GM19238 (cell line): ENCODE measurements around the gene IFT27.
"Not testable (repeated sequence)": the region's sequence is repeated elsewhere in the genome, so short reads cannot be mapped to it uniquely, and the experiment has no call there.

Experiments used
- DNase-seq: peaks from one replicate; pipeline ENCODE4 v3.0.0; 2011; ENCODE audit warnings: low spot score; ENCODE audit not compliant: insufficient read length

The IFT27 gene

DNA sequence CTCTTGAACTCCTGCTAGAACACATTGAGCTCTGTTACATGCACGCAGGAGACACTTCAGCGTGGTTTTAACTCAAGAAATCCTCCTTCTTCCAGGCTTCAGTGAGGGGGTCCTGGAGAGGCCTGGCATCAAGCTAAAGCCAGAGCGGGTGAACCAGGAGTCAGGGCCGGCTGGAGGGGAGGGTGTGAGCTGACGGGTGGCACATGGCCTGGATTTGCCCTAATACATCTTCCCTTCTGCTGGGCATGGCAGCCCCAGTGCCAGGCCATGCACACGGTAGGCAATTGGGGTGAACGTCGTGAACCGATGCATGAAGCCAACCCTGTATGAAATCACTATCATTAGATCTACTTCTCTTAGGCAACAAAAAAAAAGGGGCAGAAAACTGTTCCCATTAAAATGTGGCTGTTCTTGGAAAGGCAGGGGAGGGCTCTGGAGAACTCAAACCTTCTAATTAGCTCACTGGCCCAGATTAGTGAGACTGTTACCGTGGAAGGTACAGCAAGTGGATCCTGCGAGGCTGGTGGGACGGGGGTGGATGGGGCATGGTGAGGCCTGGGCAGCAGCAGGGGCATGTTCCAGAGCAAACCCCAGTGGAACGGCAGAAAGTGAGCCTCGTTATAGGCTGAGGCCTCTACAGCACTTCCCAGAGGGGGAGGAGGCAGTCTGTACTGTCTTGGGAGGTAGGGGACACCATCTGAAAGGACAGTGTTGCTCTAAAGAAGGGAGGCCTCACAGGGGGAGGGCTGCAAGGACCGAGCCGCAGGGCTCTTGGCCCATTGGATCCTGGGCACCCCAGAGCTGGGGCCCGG, 10.6 kb downstream of the IFT27 start:
- DNase-seq, result no peak

DNA sequence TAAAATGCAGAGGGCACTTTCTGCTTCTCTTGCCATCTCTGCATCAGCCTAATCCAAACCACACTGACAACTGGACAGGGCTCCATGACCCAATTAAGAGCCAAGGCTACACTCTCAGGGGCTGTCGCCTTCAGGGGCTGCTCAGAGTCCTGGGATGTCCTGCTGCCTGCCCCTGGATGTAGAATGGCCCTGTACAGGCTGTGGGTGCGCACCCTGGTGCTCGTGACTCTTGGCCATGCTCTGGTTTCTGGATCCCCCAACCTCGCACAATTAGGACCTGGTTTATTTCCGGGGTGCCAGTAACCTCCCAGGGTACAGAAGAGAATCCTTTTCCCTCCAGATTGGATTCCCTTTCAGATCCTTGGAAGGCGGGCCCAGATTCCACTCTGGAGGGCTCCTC, 11.3 kb downstream of the IFT27 start:
- DNase-seq, result no peak

DNA sequence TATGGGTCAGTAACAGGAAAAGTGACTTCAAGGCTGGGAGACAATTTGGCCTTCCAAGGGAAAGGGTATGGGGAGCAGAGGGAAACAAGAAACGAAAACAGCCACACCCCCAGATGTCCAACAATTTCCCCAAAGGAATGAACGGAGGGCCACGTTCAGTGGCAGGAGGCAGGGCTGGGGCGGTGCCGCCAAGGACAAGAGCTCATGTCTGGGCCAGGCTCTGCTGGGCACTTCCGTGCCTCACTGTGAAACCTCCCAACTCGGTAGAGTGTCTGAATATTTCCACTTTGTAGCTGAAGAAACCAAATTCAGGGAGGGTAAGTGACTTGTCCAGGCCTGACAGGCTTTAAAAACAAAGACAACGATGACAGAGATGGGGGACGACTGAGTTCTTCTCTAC, 11.9 kb downstream of the IFT27 start:
- no peak for DNase-seq

DNA sequence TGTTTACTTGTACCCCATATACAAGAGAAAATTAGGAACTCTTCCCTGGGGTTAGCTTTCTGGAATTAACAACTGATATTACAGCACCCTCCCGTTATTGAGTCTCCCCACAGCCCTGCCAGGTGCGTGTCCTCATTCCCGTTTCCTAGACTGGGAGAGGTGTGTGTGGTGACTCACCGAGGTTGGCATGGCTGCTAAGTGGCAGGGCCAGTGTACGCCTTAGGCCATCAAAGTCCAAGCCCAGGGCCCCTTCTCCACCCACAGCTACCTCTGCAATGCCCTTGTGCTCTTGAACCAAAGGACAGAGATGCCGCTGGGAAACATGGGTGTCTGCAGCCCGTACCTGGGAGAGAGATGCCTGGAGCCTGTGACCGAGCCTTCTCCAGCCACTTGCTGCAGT, 12.3 kb downstream of the IFT27 start:
- DNase-seq, result no peak

DNA sequence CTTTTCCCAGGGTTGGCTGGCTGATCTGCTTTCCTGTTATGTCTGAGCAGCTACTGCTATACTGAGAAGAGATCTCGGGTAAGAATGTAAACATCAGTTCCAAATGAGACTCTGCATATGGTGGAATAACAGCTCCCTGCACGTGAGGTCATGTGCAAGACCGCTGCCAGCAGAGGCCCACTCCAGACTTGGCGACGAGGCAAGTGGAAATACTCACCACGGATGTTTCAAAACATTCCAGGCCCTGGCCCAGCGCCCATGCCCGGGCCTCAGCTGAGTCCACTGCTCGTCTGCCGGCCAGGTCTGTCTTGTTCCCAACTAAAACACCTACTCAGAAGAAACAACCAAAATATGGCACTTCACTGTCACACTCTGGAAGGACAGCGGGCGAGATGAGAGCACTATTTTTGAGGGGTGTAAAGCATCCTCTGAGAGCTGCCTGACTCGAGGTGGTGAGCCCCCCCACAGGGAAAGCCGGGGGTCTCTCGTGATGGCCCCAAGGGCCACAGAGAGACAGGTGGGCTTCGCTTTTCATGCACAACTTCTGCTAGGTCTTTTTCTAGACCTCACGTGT, 13.1 kb downstream of the IFT27 start:
- no peak for DNase-seq

DNA sequence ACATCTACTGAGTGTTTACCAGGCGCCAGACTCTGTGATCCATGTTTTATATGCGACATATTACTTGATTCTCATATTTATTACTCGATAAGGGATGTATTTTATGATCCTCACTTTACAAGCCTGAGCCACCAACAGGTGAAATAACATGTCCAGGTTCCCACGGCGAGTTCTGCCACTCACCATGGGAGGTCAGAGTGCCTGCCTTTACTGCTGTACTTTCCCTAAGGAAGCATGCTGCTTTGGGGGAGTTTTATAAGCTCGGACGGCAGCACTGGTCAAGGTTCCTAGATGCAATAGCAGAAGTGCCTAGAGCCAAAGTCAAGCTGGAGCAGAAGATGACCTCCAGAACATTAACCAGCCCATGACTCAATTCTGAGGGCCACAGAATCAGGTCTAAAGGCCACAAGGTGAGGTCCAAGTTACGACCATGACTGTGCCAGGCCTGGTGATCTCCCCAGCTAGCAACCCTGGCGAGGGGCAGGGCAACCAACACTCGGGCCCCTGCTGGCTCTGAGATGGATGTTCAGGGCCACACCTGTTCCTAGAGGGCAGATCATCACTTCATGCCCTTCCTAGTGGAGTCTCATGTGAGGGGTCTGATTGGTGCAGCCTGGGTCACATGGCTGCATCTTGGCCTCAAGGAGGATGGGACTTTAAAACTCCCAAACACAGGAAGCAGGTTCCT, 14.2 kb downstream of the IFT27 start:
- DNase-seq, result no peak

DNA sequence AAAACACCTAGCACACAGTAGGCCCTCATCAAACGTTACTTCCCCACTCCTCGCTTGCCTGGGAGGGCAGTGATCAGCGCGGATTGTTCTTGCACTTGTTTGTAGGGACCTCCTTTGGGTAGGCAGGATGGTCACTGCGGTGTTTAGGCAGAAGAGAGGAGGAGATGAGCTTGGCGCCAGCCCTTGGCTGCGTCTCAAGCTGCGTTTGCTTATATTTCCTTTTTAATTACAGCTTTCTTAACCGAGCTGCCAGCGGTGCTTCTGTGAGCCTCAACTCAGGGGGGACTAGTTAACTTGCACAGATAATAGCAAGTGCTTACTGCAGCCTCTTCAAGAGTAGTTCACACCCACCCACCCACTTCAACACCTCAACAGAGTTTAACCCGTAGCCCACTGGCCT, 15.1 kb downstream of the IFT27 start:
- DNase-seq, result no peak

DNA sequence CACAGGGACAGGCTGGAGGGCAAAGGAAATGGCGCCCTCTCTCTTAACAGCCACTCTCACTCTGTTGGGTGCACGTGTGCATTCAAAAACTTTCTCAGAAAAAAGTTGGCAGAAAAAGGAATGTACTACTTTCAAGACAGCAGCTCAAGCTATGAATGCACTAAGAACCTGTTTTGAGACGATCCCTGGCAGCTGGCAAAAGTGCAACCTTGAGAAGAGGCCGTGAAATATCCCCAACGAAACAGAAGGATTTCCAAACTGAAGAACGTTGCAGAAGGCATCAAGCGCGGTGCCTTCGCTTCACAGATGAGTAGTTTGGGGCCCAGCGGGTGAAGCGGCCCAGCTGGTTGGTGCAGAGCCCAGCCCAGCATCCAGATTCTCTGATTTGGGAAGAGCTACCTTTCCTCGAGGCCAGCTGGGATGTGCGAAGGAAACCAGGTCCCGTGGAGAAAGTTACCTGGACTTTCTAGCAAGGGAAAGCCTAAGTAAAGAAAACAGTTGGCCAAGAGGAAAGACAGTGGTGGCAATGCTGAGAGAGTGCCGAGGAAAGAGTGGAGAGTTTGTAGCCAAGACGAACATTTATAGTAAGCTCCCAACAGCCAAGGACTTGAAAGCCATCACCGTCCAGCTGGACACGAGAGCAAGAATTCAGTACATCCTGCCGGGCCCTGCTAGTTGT, 16.3 kb downstream of the IFT27 start:
- DNase-seq, result no peak

DNA sequence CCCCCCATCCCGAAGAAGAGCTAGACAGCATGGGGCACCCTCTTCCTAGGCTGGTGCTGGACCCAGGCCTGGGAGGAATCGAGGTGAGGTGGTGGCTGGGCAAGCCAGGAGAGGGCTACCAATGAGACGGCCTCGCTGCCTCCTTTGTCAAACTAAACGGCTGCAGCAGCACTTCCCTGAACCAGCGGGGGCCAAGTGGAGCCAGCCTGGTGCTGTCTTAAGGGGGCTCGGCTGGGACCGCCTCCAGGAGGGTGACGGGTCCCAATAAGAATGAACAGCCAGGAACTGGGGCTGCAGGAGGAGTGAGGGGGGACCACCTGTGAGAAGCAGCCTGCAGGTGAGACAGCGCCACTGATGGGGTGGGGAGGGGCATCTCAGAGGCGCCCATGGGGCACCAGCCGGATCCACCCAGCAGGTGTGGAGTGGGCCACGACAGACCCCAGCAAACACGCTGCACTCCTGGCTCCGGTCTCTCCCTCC, 17.1 kb downstream of the IFT27 start:
- no peak for DNase-seq

DNA sequence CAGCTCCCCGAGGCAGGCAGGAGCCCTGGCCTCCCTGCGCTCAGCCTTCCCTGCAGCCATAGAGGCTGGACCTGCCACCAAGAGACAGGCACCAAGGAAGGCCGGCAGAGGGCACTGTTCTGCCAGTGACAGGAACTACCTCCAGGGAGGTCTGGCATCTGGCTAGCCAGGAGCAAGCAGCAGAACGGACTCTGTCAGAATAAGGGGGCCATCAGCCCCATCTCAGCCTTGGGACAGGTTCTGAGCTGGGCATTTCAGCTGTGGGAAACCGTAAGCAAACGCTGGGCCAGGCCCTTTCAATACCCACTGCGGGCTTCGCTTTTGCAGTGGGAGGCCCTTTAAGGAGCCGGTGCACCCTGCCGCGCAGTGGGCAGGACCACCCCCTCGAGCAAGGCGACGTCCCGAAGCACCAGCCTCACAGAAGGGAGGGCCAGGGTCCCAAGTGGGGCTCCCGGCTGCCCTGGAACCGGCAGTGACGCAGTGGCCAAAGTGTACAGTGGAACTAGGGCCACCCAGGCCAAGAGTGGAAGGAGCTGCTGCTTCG, 18.2 kb downstream of the IFT27 start:
- DNase-seq, result peak; percentile 58

DNA sequence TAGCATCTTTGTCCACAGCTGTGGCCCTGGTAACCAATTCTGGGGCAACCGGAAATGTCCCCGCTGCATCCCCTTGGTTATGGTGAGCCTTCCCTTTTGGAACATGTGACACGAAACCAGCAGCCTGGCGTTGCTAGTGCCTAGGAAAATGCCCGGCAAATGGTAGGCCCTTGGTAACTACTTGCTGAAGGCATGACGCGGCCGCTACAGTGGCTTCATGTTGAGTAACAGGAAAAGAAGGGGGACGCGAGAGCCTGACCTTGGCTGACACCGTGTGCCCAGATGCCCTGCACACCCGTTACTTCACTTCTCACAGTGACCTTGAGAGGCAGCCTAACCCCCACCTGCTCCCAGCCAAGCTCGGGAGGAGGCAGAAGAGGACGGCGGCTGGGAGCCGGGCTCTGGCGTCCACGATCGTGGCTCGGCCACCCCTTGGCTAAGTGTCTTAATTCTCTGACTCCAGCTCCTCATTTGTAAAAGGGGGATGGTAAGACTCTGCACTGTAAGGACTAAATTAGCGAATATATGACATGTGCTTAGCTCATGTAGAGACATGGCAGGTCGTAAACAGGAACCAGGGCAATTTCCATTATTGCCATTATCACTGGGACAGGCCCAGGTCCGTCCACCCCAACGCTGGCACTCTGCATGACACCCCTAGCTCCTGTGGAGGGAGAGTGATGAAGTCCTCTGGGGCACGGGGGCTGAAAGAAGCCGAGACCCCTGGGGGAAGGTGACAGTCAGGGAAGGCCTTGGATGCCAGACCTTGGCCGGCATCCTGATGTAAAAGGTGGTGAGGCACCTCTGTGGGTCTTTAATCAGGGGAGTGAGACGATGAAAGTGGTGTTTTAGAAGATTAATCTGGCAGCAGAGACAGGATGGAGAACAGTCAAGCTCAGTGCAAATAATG, 18.9 kb downstream of the IFT27 start:
- no peak for DNase-seq

DNA sequence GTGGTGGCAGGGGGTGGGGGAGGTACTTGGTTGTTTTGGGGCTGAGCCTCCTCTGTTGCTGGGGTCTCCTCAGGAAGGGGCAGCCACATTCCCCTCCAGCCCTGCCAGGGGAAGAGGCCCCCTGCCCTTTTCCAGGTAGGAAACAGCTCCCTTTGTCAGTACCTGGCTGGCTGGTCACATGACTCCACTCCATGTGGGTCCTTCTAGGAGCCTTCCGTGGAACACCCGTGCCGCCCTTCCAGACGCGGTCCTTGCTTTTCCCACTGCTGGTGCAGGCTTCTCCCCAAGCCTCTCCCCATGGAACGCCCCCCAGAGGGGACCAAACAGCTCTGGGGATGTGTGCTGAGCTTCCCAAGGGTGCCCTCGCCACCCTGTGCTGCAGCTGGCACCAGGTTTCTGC, 19.9 kb downstream of the IFT27 start:
- no peak for DNase-seq

DNA sequence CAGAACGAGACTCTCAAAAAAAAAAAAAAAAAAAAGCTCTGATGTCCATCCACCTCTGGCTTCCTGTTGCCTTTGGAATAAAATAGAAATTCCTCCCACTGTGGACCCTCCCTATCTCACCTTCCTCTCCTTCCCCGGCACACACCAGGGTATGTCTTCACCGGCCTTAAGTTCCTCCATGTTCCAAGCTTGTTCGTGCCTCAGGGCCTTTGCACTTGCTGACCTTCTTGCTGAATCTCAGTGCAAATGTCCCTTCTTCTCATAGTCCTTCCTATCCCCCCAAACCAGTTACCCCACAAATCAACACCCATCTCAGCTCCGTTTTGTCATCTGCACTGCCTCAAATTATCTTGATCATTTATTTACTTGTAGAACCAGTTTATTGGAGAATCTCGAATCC, 20.6 kb downstream of the IFT27 start:
- DNase-seq, result no peak

DNA sequence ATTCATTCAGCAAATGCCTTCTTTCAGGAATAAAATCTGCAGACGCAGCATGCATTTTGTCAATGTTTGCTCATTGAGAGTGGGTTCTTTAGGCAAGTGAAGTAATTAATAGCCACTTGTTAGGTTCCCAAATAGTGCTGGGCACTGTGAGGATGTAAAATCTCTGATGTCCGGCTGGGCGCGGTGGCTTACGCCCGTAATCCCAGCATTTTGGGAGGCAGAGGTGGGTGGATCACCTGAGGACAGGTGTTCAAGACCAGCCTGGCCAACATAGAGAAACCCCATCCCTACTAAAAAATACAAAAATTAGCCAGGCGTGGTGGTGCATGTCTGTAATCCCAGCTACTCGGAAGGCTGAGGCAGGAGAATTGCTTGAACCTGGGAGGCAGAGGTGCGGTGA, 21.0 kb downstream of the IFT27 start:
- DNase-seq, result not testable (repeated sequence)

DNA sequence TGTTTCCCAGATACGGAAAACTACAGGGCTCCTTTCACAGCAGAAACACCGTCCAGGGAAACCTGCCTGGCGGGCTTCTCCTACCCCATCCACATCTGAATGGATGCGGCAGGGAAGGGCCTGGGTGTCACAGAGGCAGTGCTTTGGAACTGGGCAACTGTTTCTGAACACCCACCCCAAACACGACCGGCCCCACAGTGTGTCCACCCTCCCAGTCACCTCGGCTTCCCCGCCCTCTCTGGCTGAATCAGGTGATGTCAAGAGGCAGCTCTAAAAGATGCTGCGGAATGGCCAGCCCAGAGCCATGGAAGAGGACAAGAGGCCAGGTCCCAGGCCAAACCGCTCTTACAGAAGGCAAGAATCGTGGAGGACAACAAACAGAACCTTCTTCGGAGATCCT, 22.0 kb downstream of the IFT27 start:
- no peak for DNase-seq

DNA sequence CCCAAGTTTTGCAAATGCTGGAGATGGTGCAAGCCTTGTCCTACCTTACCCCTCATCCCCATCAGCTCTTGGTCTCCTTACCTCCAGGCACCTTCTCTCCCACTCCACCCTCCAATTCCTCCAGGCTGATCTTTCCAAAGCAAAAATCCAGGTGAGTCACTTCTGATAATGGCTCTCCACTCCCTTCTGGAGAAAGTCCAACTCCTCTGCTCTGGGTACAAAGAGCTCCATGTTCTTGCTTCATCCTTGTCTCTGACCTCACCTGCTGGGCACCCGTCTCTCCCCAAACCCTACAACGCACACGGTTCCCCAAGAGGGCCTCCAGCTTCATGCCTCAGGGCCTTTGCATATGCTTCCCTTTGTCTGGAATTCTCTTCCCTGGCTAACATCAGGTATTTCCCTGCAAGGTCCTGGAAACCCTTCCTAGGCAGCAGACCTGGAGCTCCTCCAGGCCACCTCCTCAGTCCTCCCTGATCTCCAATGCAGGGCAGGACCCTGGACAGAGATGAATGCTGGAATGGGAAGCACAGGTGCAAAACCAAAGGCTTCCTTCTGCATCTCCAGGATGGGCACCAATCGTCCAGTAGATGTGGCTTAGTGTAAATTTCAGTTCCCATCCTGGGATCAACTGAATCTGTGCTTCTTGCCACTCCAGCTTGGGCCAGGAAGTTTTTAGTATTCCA, 22.7 kb downstream of the IFT27 start:
- DNase-seq, result no peak

DNA sequence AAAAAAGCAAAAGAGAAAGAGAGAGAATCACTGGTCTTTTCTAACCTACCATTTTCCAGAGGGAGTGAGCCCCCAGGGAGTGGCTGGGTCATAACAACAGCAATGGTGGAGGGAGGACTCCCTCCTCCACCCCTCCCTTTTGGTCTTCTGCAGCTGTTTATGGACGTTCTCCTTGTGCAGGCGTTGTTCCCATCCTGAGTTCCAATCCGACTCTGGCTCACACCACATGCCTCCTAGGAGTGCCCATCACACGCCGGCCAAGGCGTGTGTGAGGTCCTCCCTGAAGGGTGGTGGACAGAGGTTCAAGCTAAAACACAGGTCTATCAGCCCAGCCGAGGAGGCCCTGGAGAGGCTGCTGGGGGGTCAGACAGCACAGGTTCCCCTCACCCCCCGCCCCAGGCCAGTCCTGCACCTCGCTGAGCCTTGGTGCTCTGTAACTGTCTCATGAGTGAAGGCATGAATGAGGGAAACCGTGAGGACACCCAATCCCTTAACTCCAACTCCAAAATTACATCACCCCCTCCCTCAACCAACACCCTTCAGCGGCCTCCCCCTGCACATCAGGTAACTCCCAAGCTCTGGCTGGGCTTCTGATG, 29.4 kb downstream of the IFT27 start:
- DNase-seq, result no peak

DNA sequence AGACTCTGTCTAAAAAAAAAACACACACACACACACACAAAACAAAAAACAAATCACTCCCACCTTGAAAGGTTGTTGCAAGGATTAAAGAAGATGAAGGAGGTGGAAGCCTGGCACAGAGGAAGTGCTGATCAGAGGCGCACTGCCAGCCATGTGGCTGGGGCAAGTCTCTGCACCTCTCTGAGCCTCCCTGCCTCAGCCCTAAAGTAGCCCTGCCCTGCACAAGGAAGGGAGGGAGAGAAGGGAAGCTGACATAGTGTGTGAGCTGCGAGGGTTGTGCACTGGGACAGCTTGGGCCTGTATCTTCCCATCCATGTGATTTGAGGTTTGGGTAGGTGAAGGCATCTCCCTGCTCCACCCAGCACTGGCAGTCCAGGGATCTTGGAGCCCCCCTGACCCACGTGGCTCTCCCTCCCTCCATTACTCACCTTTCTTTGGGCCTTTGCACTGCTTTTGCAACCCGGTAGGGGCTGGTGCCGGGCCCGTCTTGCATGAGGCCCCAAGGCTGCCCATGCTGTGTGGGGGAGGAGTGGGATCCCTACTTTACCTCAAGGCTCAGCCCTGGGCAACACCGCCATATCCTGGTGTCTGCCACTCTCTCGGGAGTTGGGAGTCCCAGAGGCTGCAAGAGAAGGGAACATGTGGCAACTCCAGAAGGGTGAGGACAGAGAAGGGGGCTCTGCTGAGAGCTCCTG, 30.5 kb downstream of the IFT27 start:
- DNase-seq, result no peak

DNA sequence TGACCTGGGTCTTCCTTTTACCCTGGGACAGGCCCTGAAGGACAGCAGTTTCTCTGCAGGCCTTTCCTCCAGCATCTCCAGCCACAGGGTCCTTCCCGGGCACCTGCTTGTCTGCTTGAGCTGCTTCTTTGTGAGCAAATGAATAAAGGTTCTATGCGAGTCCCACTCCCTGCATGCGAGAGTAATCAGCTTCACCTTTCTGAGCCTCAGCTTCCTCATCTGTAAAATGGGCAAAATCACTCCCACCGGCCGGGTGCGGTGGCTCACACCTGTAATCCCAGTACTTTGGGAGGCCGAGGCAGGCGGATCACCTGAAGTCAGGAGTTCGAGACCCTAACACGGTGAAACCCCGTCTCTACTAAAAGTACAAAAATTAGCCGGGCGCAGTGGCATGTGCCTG, 31.1 kb downstream of the IFT27 start:
- no peak for DNase-seq
